Stimulated activated naive B cell treated with anti-CD40 and anti-IgM and Interleukin-4, amounts not matched to agents 10 μg/mL and 1 μg/mL and 100 μg/mL, for 72 hours (primary cell): Measurements from ENCODE around the gene SLC16A12.
"Not testable (repeated sequence)": the region's sequence is repeated elsewhere in the genome, so short reads cannot be mapped to it uniquely, and the experiment has no call there.

Experiments used
- ATAC-seq, 2 donors: fragments of 150-1000 bp; cut with Tn5 transposase; replicated peaks; 2 replicates each; pipeline ENCODE4 v1.10.0; 2021; ENCODE audit warnings: moderate library complexity in 1 of 2
- DNase-seq: peaks from one replicate; pipeline ENCODE4 v3.0.0; 2021
- H3K27ac Mint-ChIP-seq: one replicate; pipeline ENCODE4 v1.8.0; 2022; ENCODE audit warnings: mild to moderate bottlenecking, mixed read lengths
- H3K27me3 Mint-ChIP-seq, 2 donors: one replicate each; pipeline ENCODE4 v1.8.0; 2022; ENCODE audit warnings: mixed read lengths in 2 of 2
- H3K36me3 Mint-ChIP-seq, 2 donors: one replicate each; pipeline ENCODE4 v1.8.0; 2022; ENCODE audit warnings: mixed read lengths in 2 of 2, mild to moderate bottlenecking in 1 of 2
- H3K4me1 Mint-ChIP-seq, 2 donors: one replicate each; pipeline ENCODE4 v1.8.0; 2022; ENCODE audit warnings: mixed read lengths in 2 of 2, mild to moderate bottlenecking in 1 of 2
- H3K4me3 Mint-ChIP-seq, 2 donors: one replicate each; pipeline ENCODE4 v1.8.0; 2022; ENCODE audit warnings: mild to moderate bottlenecking in 2 of 2, mixed read lengths in 2 of 2, moderate library complexity in 1 of 2
- H3K9me3 Mint-ChIP-seq, 2 donors: one replicate each; pipeline ENCODE4 v1.8.0; 2022; ENCODE audit warnings: mixed read lengths in 2 of 2, mild to moderate bottlenecking in 1 of 2

SLC16A12 gene

GRCh38 chr10:89421018-89421476 is 114.3 kb downstream of the SLC16A12 start:
- ATAC-seq (no peak), DNase-seq (no peak)
- Mint-ChIP-seq H3K9me3 (no peaks in the 10 kb centered on the region), H3K27me3 (no peaks in the 10 kb centered on the region), H3K36me3 (peaks cover 11 to 28% of the 10 kb centered on the region in 2 donors), H3K27ac (no peak overlapping the region), H3K4me3 (no peak overlapping the region), H3K4me1 (peaks cover 23 to 28% of the 10 kb centered on the region in 2 donors)

- Mint-ChIP-seq H3K9me3 (no peaks in the 10 kb centered on the region), H3K36me3 (peaks cover 13 to 32% of the 10 kb centered on the region in 2 donors), H3K27ac (no peak overlapping the region), H3K27me3 (no peaks in the 10 kb centered on the region), H3K4me3 (no peak overlapping the region), H3K4me1 (peaks cover 25 to 38% of the 10 kb centered on the region in 2 donors)
- DNase-seq, result no peak
- ATAC-seq, result no peak
These were observed 115.8 kb downstream of the SLC16A12 start for GRCh38 chr10:89419548-89419947.

- Mint-ChIP-seq H3K4me3 (peak overlapping the region; percentile 45 to 89), H3K9me3 (peaks cover 0 to 3% of the 10 kb centered on the region in 2 donors), H3K27me3 (no peaks in the 10 kb centered on the region), H3K4me1 (peaks cover 24 to 37% of the 10 kb centered on the region in 2 donors), H3K27ac (peak overlapping the region; percentile 57), H3K36me3 (peaks cover 13 to 36% of the 10 kb centered on the region in 2 donors)
- ATAC-seq (no peak), DNase-seq (no peak)
These were observed 118.9 kb downstream of the SLC16A12 start for GRCh38 chr10:89416465-89416864.

- peak overlapping the region; percentile 95 for H3K27ac Mint-ChIP-seq
- peaks cover 0 to 3% of the 10 kb centered on the region in 2 donors for H3K9me3 Mint-ChIP-seq
- H3K4me3 Mint-ChIP-seq, result peak overlapping the region; percentile 87 to 89
- DNase-seq (peak; percentile 49), ATAC-seq (peak; percentile 63 to 68)
- peaks cover 29 to 44% of the 10 kb centered on the region in 2 donors for H3K4me1 Mint-ChIP-seq
- H3K27me3 Mint-ChIP-seq, result no peaks in the 10 kb centered on the region
- peaks cover 13 to 23% of the 10 kb centered on the region in 2 donors for H3K36me3 Mint-ChIP-seq
These were observed 120.2 kb downstream of the SLC16A12 start for GRCh38 chr10:89414879-89415821.

- ATAC-seq, result peak; percentile 81 to 86
- H3K36me3 Mint-ChIP-seq, result peaks cover 13 to 23% of the 10 kb centered on the region in 2 donors
- H3K27ac Mint-ChIP-seq, result peak within 1 kb of the TSS; percentile 95
- no peaks in the 10 kb centered on the region for H3K27me3 Mint-ChIP-seq
- peaks cover 0 to 3% of the 10 kb centered on the region in 2 donors for H3K9me3 Mint-ChIP-seq
- H3K4me3 Mint-ChIP-seq, result peak within 1 kb of the TSS; percentile 87 to 89
- peak; percentile 65 for DNase-seq
- H3K4me1 Mint-ChIP-seq, result peaks cover 29 to 45% of the 10 kb centered on the region in 2 donors
These were observed 121.1 kb downstream of the SLC16A12 start, which contains the start of gene IFIT5 for GRCh38 chr10:89414146-89414878. Gene IFIT5, plus strand, starts transcription at chr10:89414568. Its CDS starts 231 bp downstream, at chr10:89414799.

- peaks cover 29 to 44% of the 10 kb centered on the region in 2 donors for H3K4me1 Mint-ChIP-seq
- DNase-seq (no peak), ATAC-seq (no peak)
- peaks cover 0 to 3% of the 10 kb centered on the region in 2 donors for H3K9me3 Mint-ChIP-seq
- peak overlapping the region; percentile 87 to 89 for H3K4me3 Mint-ChIP-seq
- H3K27me3 Mint-ChIP-seq, result no peaks in the 10 kb centered on the region
- peak overlapping the region; percentile 95 for H3K27ac Mint-ChIP-seq
- peaks cover 13 to 23% of the 10 kb centered on the region in 2 donors for H3K36me3 Mint-ChIP-seq
These were observed 121.9 kb downstream of the SLC16A12 start for GRCh38 chr10:89413398-89413912.

- H3K27me3 Mint-ChIP-seq, H3K27ac Mint-ChIP-seq, H3K9me3 Mint-ChIP-seq, H3K4me3 Mint-ChIP-seq, ATAC-seq, DNase-seq: not testable (repeated sequence)
- peaks cover 23 to 33% of the 10 kb centered on the region in 2 donors for H3K4me1 Mint-ChIP-seq
- peaks cover 4 to 17% of the 10 kb centered on the region in 2 donors for H3K36me3 Mint-ChIP-seq
These were observed 123.1 kb downstream of the SLC16A12 start for GRCh38 chr10:89412276-89412675.

- ATAC-seq, H3K27me3 Mint-ChIP-seq, H3K4me3 Mint-ChIP-seq, DNase-seq, H3K27ac Mint-ChIP-seq, H3K9me3 Mint-ChIP-seq: not testable (repeated sequence)
- H3K36me3 Mint-ChIP-seq, result peaks cover 2 to 23% of the 10 kb centered on the region in 2 donors
- H3K4me1 Mint-ChIP-seq, result peaks cover 17 to 25% of the 10 kb centered on the region in 2 donors
These were observed 124.3 kb downstream of the SLC16A12 start for GRCh38 chr10:89411135-89411534.

GRCh38 chr10:89410551-89410950 is 124.8 kb downstream of the SLC16A12 start:
- H3K27me3 Mint-ChIP-seq, DNase-seq, H3K4me3 Mint-ChIP-seq, ATAC-seq, H3K9me3 Mint-ChIP-seq, H3K27ac Mint-ChIP-seq: not testable (repeated sequence)
- peaks cover 14 to 19% of the 10 kb centered on the region in 2 donors for H3K4me1 Mint-ChIP-seq
- H3K36me3 Mint-ChIP-seq, result peaks cover 3 to 27% of the 10 kb centered on the region in 2 donors

- Mint-ChIP-seq H3K4me1 (peaks cover 14% of the 10 kb centered on the region in 2 donors), H3K36me3 (peaks cover 1 to 24% of the 10 kb centered on the region in 2 donors)
- ATAC-seq, DNase-seq, H3K27ac Mint-ChIP-seq, H3K27me3 Mint-ChIP-seq, H3K4me3 Mint-ChIP-seq, H3K9me3 Mint-ChIP-seq: not testable (repeated sequence)
These were observed 126.1 kb downstream of the SLC16A12 start for GRCh38 chr10:89409282-89409681.

- not testable (repeated sequence) for H3K9me3 Mint-ChIP-seq, H3K27ac Mint-ChIP-seq, DNase-seq, ATAC-seq, H3K4me3 Mint-ChIP-seq, H3K4me1 Mint-ChIP-seq, H3K27me3 Mint-ChIP-seq
- peaks cover 1 to 24% of the 10 kb centered on the region in 2 donors for H3K36me3 Mint-ChIP-seq
These were observed 127.6 kb downstream of the SLC16A12 start for GRCh38 chr10:89407792-89408191.

GRCh38 chr10:89406178-89406577 is 129.2 kb downstream of the SLC16A12 start:
- H3K27ac Mint-ChIP-seq, H3K27me3 Mint-ChIP-seq, H3K9me3 Mint-ChIP-seq, DNase-seq, H3K4me3 Mint-ChIP-seq, ATAC-seq: not testable (repeated sequence)
- H3K36me3 Mint-ChIP-seq, result peaks cover 4 to 15% of the 10 kb centered on the region in 2 donors
- peaks cover 7 to 13% of the 10 kb centered on the region in 2 donors for H3K4me1 Mint-ChIP-seq

- Mint-ChIP-seq H3K4me3 (no peak overlapping the region), H3K27me3 (no peaks in the 10 kb centered on the region), H3K9me3 (peaks cover 0 to 2% of the 10 kb centered on the region in 2 donors), H3K36me3 (peaks cover 4 to 15% of the 10 kb centered on the region in 2 donors), H3K27ac (no peak overlapping the region), H3K4me1 (peaks cover 1 to 4% of the 10 kb centered on the region in 2 donors)
- ATAC-seq (no peak), DNase-seq (no peak)
These were observed 131.0 kb downstream of the SLC16A12 start for GRCh38 chr10:89404104-89405047.
